Activated naive CD8-positive, alpha-beta T cell treated with anti-CD3 and anti-CD28 coated beads for 36 hours (primary cell): Measurements from ENCODE around the gene BORA. TPM values are rescaled to one million over a fixed set of nuclear protein-coding genes. Genes with fewer than 3 reads are reported as not detected.

ENCODE experiments used
- DNase-seq: peaks from one replicate; pipeline ENCODE4 v3.0.0; 2021
- H3K27ac Mint-ChIP-seq: one replicate; pipeline ENCODE4 v1.8.0; 2022; ENCODE audit warnings: mild to moderate bottlenecking, moderate library complexity, mixed read lengths
- H3K27me3 Mint-ChIP-seq: one replicate; pipeline ENCODE4 v1.8.0; 2022; ENCODE audit warnings: mild to moderate bottlenecking, mixed read lengths
- H3K36me3 Mint-ChIP-seq: one replicate; pipeline ENCODE4 v1.8.0; 2021; ENCODE audit warnings: mild to moderate bottlenecking, mixed read lengths
- H3K4me1 Mint-ChIP-seq: one replicate; pipeline ENCODE4 v1.8.0; 2021; ENCODE audit warnings: mixed read lengths
- H3K4me3 Mint-ChIP-seq: one replicate; pipeline ENCODE4 v1.8.0; 2022; ENCODE audit warnings: mild to moderate bottlenecking, moderate library complexity, mixed read lengths
- H3K9me3 Mint-ChIP-seq: one replicate; pipeline ENCODE4 v1.8.0; 2022; ENCODE audit warnings: mixed read lengths
- total RNA-seq, 2 experiments: library from RNA; stranded (reverse); gene quantifications; one replicate each; pipeline ENCODE4 v1.2.3, GENCODE V29; 2021

The BORA gene
- total RNA-seq, 2 experiments from 2014 or later = 17.3 to 18.0 TPM

DNA sequence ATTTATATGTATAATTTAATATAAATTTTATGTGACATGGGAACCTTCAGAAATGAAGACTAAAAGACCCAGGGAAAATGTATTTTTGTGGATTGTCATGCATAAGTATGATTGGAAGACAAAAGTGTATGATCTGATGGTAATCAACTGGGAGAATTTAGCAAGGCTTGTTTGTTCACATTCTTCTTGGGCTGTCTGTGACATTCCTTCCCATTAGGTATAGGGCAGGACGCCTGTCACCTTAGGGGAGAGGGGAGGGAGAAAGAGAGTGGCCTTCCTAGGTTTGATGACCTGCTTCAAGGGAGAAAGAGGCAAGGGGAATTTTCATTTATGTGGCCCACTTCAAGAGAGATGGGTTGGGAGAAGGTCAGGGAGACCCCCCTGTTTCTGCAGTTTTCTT, 76.6 kb downstream of the BORA start:
- Mint-ChIP-seq H3K36me3 (peaks cover 44% of the 10 kb centered on the region), H3K4me3 (no peak overlapping the region), H3K27me3 (no peaks in the 10 kb centered on the region), H3K27ac (no peak overlapping the region), H3K9me3 (peaks cover 7% of the 10 kb centered on the region), H3K4me1 (peaks cover 2% of the 10 kb centered on the region)
- DNase-seq = no peak

Other genes starting within 250 kb of the BORA start
- 10 to 100 TPM; 29.6 to 33.8 TPM for gene MZT1, start 294 bp upstream of the BORA start, total RNA-seq
- gene DIS3, start 54.0 kb downstream of the BORA start, total RNA-seq = 10 to 100 TPM; 63.7 to 64.3 TPM
- 10 to 100 TPM; 20.0 to 20.9 TPM for gene PIBF1, start 54.2 kb downstream of the BORA start, total RNA-seq